ENCODE results near the gene ENDOD1.
A peak's percentile ranks its signal among the peaks of the same experiment; 100 is the strongest.

GRCh38 chr11:95147364-95147905 is 57.8 kb downstream of the ENDOD1 start:
- TF ChIP-seq CTCF (IDR thresholded peaks at IDR 0.05; ENCODE audit: low read depth, low read length, missing input control) (no peak), MAX (IDR thresholded peaks at IDR 0.05) (no peak), REST (IDR thresholded peaks at IDR 0.05) (no peak), NR2F2 (IDR thresholded peaks at IDR 0.05) (no peak), YY1 (IDR thresholded peaks at IDR 0.05) (no peak), TAF1 (conservative IDR thresholded peaks at IDR 0.05) (no peak), JUND (IDR thresholded peaks at IDR 0.05) (peak; percentile 92 to 93)

Measured in liver (tissue), 3 donors.